IPS-18c (cell line): ENCODE results near the gene CHTF8.
"Not testable (repeated sequence)": the region's sequence is repeated elsewhere in the genome, so short reads cannot be mapped to it uniquely, and the experiment has no call there.

Experiments
- H3K4me3 ChIP-seq: 2 replicates; pipeline ENCODE4 v1.7.0; 2013; ENCODE audit warnings: low read depth, mild to moderate bottlenecking, low read length, moderate library complexity; ENCODE audit not compliant: insufficient read depth
- H3K9me3 ChIP-seq: one replicate; pipeline ENCODE4 v1.6.1; 2013; ENCODE audit warnings: mild to moderate bottlenecking, low read length, moderate library complexity; ENCODE audit not compliant: control insufficient read depth, insufficient read depth

The CHTF8 gene

DNA sequence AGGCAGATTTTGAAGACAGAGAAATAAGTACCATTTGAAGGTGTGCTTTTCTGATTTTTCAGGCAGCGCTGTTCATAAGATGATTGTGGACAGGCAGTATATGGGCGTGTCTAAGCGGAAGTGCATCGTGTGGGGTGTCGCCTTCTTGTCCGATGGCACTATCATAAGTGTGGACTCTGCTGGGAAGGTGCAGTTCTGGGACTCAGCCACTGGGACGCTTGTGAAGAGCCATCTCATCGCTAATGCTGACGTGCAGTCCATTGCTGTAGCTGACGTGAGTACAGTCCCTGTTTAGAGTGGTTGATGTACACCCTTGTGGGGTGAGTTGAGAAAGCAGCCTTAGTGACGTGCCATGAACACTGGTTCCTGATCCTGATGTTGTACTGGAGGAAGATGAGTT is 10.7 kb upstream of the CHTF8 start:
- Histone ChIP-seq H3K4me3 (no peak overlapping the region), H3K9me3 (no peaks in the 10 kb centered on the region)

GRCh38 chr16:69141936-69142335 is 9.5 kb upstream of the CHTF8 start:
- no peak overlapping the region for H3K4me3 ChIP-seq
- H3K9me3 ChIP-seq = no peaks in the 10 kb centered on the region

GRCh38 chr16:69141014-69141413 is 8.6 kb upstream of the CHTF8 start:
- no peak overlapping the region for H3K4me3 ChIP-seq

GRCh38 chr16:69139464-69139863 is 7.1 kb upstream of the CHTF8 start:
- not testable (repeated sequence) for H3K9me3 ChIP-seq, H3K4me3 ChIP-seq

More at GRCh38 chr16:69141014-69141413, 8.6 kb upstream of the CHTF8 start:
- no peaks in the 10 kb centered on the region for H3K9me3 ChIP-seq

- no peaks in the 10 kb centered on the region for H3K9me3 ChIP-seq
- no peak overlapping the region for H3K4me3 ChIP-seq
Measured at GRCh38 chr16:69138608-69139007, 6.2 kb upstream of the CHTF8 start.

DNA sequence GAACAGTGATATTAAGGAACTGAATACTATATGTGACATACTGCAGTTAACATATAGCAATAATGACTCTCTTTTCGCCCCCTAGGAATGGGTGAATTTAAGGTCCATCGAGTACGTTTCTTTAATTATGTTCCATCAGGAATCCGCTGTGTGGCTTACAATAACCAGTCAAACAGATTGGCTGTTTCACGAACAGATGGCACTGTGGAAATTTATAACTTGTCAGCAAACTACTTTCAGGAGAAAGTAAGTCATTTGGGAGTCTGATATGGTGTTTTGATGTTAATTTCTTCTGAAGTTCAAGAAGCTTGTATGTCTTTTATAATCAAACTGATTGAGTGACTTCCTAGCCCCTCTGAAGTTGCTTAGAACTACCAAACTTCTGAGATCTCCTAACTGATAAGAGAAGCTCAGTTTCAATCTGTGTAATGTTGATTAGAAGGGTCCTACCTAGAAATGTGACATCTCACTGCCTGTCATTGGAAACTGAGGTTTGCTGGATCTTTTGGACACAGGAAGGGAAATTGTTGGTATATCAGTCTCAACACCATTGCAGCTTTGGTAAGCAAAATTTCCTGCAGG is 1.1 kb upstream of the CHTF8 start:
- Histone ChIP-seq H3K9me3 (no peaks in the 10 kb centered on the region), H3K4me3 (peak overlapping the region; percentile 52)

GRCh38 chr16:69131839-69132423 is 457 bp downstream of the CHTF8 start:
- Histone ChIP-seq H3K9me3 (no peaks in the 10 kb centered on the region), H3K4me3 (peak overlapping the region; percentile 52)

DNA sequence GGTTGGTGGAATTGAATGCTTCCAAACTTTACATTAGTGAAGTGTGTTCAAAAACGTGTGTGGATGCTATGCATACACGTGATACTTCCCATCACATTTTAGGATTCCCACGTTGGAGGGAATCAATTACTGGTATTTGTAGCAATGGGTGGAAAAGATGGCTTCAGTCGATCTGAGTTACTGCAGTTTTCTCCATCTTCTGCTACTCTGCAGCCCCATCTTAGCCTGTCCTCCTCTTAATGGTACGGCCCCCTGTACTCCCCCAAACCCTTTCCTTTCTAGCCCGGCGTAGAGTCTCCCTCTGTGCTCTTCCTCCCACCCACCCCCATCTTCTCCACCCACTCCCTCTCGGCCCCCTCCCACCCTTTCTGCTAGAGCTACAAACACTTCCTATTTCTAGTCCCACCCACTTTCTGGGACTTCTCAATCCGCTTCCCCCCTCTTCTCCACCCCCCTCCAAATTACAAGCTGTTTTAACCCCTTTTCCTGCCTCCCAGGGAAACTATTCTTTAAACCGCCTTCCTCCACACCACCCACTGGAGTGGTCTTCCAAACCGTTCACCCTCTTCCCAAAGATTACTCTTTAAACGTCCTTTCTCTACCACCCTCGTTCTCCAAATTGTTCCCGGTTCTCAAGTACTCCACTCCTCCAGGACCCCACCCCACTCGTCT is 1.1 kb downstream of the CHTF8 start:
- no peaks in the 10 kb centered on the region for H3K9me3 ChIP-seq

DNA sequence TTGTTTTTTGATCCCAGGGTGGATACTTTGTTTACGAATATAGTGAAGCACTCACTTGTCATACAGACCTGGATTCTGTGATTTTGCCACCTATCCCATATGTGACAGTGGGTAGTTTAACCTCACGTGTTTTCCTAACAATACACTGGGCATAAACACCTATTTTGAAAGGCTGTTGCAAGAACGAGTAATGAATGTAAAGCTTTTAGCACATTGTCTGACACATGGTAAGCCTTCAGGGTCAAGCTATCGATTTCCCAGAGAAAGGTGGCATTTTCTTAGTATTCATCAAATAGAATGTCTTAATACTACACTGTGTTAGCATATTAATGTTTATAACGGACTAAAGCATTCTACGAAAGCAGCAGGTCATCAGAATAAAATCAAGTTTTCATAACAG is 1.9 kb downstream of the CHTF8 start:
- no peaks in the 10 kb centered on the region for H3K9me3 ChIP-seq
- no peak overlapping the region for H3K4me3 ChIP-seq

More for the DNA sequence above, 1.1 kb downstream of the CHTF8 start:
- H3K4me3 ChIP-seq = peak overlapping the region; percentile 57

DNA sequence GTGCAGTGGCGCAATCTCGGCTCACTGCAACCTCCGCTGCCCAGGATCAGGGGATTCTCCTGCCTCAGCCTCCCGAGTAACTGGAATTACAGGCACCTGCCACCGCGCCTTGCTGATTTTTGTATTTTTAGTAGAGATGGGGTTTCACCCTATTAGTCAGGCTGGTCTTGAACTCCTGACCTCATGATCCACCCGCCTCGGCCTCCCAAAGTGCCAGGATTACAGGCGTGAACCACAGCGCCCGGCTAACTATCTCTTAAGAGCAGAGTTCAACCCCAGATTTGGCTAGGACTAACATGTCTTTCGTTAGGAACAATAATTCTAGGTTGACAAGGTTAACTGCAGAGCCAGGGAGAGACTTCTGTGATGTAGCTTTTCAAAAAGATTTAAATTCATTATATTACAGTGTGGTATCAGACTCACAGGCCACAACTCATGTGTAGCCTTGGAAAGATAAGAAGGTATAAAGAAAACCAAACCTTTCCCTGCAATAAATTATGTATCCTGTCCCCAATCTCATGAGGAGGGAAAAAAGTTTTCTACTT is 4.3 kb downstream of the CHTF8 start:
- no peak overlapping the region for H3K4me3 ChIP-seq
- H3K9me3 ChIP-seq = no peaks in the 10 kb centered on the region

DNA sequence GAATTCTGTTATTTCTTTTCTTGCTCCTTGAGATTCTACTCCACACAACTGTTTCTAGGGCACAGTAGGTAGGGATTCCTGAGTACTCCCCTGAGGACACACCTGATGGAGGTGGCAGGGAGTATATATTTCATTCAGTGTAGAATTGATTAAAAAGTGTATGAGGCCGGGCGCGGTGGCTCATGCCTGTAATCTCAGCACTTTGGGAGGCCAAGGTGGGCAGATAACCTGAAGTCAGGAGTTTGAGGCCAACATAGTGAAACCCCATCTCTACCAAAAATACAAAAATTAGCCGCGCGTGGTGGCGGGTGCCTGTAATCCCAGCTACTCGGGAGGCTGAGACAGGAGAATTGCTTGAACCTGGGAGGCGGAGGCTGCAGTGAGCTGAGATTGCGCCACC is 5.6 kb downstream of the CHTF8 start:
- H3K4me3 ChIP-seq = not testable (repeated sequence)

GRCh38 chr16:69126221-69126620 is 6.2 kb downstream of the CHTF8 start:
- no peaks in the 10 kb centered on the region for H3K9me3 ChIP-seq
- no peak overlapping the region for H3K4me3 ChIP-seq

More for the DNA sequence above, 5.6 kb downstream of the CHTF8 start:
- H3K9me3 ChIP-seq = not testable (repeated sequence)

DNA sequence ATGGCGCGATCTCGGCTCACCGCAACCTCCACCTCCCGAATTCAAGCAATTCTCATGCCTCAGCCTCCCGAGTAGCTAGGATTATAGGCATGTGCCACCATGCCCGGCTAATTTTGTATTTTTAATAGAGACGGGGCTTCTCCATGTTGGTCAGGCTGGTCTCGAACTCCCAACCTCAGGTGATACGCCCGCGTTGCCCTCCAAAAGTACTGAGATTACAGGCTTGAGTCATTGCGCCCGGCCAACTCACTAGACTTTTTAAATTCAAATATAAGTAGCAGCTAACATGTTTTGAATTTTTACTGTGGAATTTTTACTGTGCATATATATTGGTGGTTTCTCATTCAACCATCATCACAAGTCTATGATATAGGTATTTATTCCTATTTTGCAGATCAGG is 7.4 kb downstream of the CHTF8 start:
- H3K9me3 ChIP-seq, H3K4me3 ChIP-seq: not testable (repeated sequence)

DNA sequence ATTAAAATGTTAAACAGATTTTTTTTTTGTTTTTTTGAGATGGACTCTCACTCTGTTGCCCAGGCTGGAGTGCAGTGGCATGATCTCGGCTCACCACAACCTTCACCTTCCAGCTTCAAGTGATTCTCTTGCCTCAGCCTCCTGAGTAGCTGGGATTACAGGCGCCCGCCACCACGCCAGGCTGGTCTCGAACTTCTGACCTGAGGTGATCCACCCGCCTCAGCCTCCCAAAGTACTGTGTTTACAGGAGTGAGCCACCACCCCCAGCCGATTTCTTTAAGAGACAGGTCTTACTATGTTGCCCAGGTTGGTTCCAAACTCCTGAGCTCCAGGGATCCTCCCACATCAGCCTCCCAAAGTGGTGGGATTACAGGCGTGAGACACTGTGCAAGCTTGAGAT is 8.0 kb downstream of the CHTF8 start:
- H3K9me3 ChIP-seq, H3K4me3 ChIP-seq: not testable (repeated sequence)

- no peak overlapping the region for H3K4me3 ChIP-seq
- H3K9me3 ChIP-seq = no peaks in the 10 kb centered on the region
Measured at GRCh38 chr16:69123910-69124309, 8.5 kb downstream of the CHTF8 start.

DNA sequence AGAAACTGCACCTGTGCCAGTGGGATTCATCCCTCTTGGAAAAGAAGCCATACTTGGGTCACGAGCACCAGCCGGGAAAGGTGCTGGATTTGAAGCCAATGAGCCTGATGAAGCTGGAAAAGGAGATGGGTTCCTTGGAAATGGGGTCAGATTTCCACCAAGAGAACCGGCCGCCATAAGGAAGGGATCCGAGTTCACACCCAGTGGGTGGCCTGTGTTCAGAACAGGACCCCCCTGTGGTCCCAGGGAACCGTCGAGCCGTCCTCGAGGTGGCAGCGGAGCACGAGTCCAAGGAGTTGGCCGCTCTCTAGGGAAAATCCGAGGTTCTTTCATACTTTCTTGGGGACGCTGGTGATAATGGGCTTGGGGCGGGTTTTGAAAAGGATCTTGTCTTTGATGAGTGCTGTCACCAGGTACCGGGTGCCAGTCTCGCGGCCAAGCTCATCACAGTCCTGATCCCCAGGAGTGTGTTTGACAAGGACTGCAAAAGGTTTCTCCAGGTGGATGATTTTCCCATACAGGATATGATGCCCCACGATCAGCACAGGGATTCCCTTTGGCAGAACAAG is 12.2 kb downstream of the CHTF8 start:
- Histone ChIP-seq H3K9me3 (peaks cover 3% of the 10 kb centered on the region), H3K4me3 (no peak overlapping the region)

DNA sequence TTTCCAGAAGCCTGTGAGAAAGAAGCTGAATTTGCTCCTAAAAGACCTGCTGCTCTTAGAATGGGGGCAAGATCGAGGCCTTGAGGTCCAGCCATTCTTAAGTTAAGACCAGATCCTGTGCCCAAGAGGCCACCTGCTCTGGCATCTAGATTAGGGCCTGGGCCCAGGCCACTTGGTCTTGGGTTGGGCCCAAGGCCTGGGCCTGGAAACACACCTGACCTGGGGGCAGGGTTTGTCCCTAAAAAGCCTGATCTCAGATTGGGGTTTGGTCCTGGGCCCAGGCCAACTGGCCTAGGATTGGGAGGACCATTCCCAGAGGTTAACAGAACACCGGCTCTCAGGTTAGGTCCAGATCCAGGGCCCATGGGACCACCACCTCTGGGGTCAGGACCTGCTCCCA is 12.9 kb downstream of the CHTF8 start:
- Histone ChIP-seq H3K4me3 (no peak overlapping the region), H3K9me3 (peaks cover 3% of the 10 kb centered on the region)

DNA sequence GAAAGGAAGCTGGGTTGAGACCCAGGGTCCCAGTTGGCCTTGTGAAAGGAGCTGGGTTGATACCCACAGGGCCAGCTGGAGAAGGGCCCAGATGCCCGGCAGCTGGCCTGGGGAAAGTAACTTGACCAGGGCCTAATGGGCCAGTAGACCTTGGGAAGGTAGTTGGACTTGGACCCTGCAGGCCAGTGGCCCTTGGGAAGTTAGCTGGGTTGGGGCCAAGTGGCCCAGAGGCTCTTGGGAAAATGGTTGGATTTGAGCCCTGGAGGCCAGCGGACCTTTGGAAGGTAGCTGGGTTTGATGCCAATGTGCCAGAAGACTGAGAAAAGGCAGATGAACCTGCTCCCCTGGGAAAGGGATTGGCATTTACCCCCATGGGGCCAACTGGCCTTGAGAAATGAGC is 13.4 kb downstream of the CHTF8 start:
- no peak overlapping the region for H3K4me3 ChIP-seq
- H3K9me3 ChIP-seq = peaks cover 3% of the 10 kb centered on the region
